Erythroblast (primary cell): ENCODE results near the gene MUCL3.

Source experiments
- GATA1 ChIP-seq: IDR thresholded peaks from 2 replicates; pipeline ENCODE4 v1.6.1; 2011; ENCODE audit warnings: low read depth, mild to moderate bottlenecking, control low read depth, low read length, moderate library complexity
- POLR2A ChIP-seq: IDR thresholded peaks from 2 replicates; pipeline ENCODE4 v1.6.1; 2011; ENCODE audit warnings: mild to moderate bottlenecking, low read length

GRCh38 chr6:30988209-30988825, 47.5 kb downstream of the MUCL3 start:
- TF ChIP-seq POLR2A: no peak
- no peak for TF ChIP-seq GATA1
